ENCODE data around the gene SPC24.

SPC24 gene

DNA sequence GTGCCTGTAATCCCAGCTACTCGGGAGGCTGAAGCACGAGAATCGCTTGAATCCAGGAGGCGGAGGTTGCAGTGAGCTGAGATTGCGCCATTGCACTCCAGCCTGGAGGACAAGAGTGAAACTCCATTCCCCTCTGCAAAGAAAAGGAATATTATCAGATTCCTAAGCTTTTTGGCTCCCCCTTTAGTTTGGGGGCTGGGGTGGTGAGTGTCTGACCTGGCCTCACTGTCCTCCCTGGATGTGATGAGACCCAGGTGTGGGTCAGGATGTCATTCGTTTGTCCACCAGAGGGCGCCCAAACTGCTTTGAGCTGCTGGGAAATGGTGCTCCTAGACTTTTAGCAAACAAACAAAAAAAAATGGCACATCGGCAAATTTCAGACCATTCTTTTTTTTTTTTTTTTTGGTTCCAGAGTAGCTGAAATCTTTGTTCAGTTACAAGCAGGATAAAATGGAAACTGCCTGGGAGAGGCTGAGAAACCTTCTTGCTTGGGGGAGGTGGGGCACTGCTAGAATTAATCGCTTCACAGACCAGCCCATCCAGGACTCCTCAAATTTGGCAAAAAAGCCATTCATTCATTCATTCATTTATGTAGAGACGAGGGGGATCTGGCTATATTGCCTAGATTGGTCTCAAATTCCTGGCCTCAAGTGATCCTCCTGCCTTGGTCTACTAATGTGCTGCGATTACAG, 29.4 kb downstream of the SPC24 start:
- TF ChIP-seq, protein P1, sequence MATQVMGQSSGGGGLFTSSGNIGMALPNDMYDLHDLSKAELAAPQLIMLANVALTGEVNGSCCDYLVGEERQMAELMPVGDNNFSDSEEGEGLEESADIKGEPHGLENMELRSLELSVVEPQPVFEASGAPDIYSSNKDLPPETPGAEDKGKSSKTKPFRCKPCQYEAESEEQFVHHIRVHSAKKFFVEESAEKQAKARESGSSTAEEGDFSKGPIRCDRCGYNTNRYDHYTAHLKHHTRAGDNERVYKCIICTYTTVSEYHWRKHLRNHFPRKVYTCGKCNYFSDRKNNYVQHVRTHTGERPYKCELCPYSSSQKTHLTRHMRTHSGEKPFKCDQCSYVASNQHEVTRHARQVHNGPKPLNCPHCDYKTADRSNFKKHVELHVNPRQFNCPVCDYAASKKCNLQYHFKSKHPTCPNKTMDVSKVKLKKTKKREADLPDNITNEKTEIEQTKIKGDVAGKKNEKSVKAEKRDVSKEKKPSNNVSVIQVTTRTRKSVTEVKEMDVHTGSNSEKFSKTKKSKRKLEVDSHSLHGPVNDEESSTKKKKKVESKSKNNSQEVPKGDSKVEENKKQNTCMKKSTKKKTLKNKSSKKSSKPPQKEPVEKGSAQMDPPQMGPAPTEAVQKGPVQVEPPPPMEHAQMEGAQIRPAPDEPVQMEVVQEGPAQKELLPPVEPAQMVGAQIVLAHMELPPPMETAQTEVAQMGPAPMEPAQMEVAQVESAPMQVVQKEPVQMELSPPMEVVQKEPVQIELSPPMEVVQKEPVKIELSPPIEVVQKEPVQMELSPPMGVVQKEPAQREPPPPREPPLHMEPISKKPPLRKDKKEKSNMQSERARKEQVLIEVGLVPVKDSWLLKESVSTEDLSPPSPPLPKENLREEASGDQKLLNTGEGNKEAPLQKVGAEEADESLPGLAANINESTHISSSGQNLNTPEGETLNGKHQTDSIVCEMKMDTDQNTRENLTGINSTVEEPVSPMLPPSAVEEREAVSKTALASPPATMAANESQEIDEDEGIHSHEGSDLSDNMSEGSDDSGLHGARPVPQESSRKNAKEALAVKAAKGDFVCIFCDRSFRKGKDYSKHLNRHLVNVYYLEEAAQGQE (IDR thresholded peaks at IDR 0.05; ENCODE audit: insufficient read depth in 1 of 2, low read depth in 2 of 2, low read length in 2 of 2): no peak
- TF ChIP-seq FOXP2 (optimal IDR thresholded peaks at IDR 0.05; ENCODE audit: borderline replicate concordance, extremely low read depth, extremely low read length, insufficient read depth) (no peak), POLR2AphosphoS5 (IDR thresholded peaks at IDR 0.05; ENCODE audit: low read depth, low read length) (no peak), TAF1 (IDR thresholded peaks at IDR 0.05; ENCODE audit: borderline replicate concordance, insufficient read depth, low read length) (no peak), SIN3A (IDR thresholded peaks at IDR 0.05; ENCODE audit: borderline replicate concordance, insufficient read depth, low read length) (no peak)

DNA sequence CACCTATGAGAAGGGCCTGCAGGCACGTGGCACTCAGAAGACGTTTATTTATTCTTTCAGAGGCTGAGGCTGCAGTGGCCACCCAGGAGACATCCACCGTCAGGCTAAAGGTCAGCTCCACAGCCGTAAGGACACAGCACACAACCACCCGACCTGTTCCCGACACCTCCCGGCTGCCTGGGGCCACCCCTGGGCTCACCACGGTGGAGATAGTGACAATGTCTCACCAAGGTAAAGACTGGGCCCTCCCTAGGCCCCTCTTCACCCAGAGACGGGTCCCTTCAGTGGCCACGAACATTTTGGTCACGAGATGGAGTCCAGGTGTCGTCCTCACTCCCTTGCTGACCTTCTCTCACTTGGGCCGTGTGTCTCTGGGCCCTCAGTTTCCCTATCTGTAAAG, 32.5 kb downstream of the SPC24 start:
- TF ChIP-seq TAF1 (IDR thresholded peaks at IDR 0.05; ENCODE audit: borderline replicate concordance, insufficient read depth, low read length) (no peak), SIN3A (IDR thresholded peaks at IDR 0.05; ENCODE audit: borderline replicate concordance, insufficient read depth, low read length) (no peak), POLR2AphosphoS5 (IDR thresholded peaks at IDR 0.05; ENCODE audit: low read depth, low read length) (no peak), FOXP2 (optimal IDR thresholded peaks at IDR 0.05; ENCODE audit: borderline replicate concordance, extremely low read depth, extremely low read length, insufficient read depth) (no peak)
- TF ChIP-seq, protein P1 (IDR thresholded peaks at IDR 0.05; ENCODE audit: insufficient read depth in 1 of 2, low read depth in 2 of 2, low read length in 2 of 2): no peak

DNA sequence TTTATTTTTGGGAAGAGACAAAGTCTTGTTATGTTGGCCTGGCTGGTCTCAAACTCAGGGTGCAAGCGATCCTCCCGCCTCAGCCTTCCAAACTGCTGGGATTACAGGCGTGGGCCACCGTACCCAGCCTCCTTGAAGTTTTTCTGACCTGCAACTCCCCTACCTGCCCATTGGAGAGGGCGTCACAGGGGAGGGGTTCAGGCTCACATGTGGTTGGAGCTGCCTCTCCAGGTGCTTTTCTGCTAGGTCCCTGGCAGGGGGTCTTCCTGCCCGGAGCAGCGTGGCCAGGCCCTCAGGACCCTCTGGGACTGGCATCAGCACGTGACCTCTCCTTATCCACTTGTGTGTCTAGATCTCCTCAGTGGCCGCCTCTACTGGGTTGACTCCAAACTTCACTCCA, 39.1 kb downstream of the SPC24 start:
- no peak for TF ChIP-seq POLR2AphosphoS5 (IDR thresholded peaks at IDR 0.05; ENCODE audit: low read depth, low read length)
- no peak for TF ChIP-seq FOXP2 (optimal IDR thresholded peaks at IDR 0.05; ENCODE audit: borderline replicate concordance, extremely low read depth, extremely low read length, insufficient read depth)
- no peak for TF ChIP-seq SIN3A (IDR thresholded peaks at IDR 0.05; ENCODE audit: borderline replicate concordance, insufficient read depth, low read length)
- TF ChIP-seq, protein P1 (IDR thresholded peaks at IDR 0.05; ENCODE audit: insufficient read depth in 1 of 2, low read depth in 2 of 2, low read length in 2 of 2): no peak
- TF ChIP-seq TAF1 (IDR thresholded peaks at IDR 0.05; ENCODE audit: borderline replicate concordance, insufficient read depth, low read length): no peak

DNA sequence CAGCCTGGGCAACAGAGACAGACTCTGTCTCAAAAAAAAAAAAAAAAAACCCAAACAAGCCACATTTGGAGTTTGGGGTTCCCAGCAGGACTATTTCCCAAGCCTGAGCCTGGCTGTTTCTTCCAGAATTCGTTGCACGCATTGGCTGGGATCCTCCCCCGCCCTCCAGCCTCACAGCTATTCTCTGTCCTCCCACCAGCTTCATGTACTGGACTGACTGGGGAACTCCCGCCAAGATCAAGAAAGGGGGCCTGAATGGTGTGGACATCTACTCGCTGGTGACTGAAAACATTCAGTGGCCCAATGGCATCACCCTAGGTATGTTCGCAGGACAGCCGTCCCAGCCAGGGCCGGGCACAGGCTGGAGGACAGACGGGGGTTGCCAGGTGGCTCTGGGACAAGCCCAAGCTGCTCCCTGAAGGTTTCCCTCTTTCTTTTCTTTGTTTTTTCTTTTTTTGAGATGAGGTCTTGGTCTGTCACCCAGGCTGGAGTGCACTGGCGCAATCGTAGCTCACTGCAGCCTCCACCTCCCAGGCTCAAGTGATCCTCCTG, 39.6 kb downstream of the SPC24 start:
- TF ChIP-seq TAF1 (IDR thresholded peaks at IDR 0.05; ENCODE audit: borderline replicate concordance, insufficient read depth, low read length) (no peak), FOXP2 (optimal IDR thresholded peaks at IDR 0.05; ENCODE audit: borderline replicate concordance, extremely low read depth, extremely low read length, insufficient read depth) (no peak), SIN3A (IDR thresholded peaks at IDR 0.05; ENCODE audit: borderline replicate concordance, insufficient read depth, low read length) (no peak), POLR2AphosphoS5 (IDR thresholded peaks at IDR 0.05; ENCODE audit: low read depth, low read length) (no peak)
- TF ChIP-seq, protein P1 (IDR thresholded peaks at IDR 0.05; ENCODE audit: insufficient read depth in 1 of 2, low read depth in 2 of 2, low read length in 2 of 2): no peak
